ENCODE results near the gene ADGRB2. TPM values are rescaled to one million over a fixed set of nuclear protein-coding genes. Genes with fewer than 3 reads are reported as not detected.
A peak's percentile ranks its signal among the peaks of the same experiment; 100 is the strongest.

ADGRB2 gene
- total RNA-seq, 1 donor from 2014 or later: 42.4 TPM

- no peak for DNase-seq (ENCODE audit: low spot score in 2 of 2)
- FAIRE-seq: no peak
These were observed 11.1 kb downstream of the ADGRB2 start for GRCh38 chr1:31752952-31753475.

- FAIRE-seq: no peak
- DNase-seq (ENCODE audit: low spot score in 2 of 2): no peak
These were observed 11.9 kb downstream of the ADGRB2 start for GRCh38 chr1:31752258-31752657.

GRCh38 chr1:31751822-31752241 lies 12.3 kb downstream of the ADGRB2 start:
- FAIRE-seq (no peak), DNase-seq (ENCODE audit: low spot score in 2 of 2) (no peak)

- FAIRE-seq (no peak), DNase-seq (ENCODE audit: low spot score in 2 of 2) (no peak)
These were observed 13.2 kb downstream of the ADGRB2 start for GRCh38 chr1:31750858-31751510.

- DNase-seq (ENCODE audit: low spot score in 2 of 2) (no peak), FAIRE-seq (no peak)
These were observed 14.1 kb downstream of the ADGRB2 start for GRCh38 chr1:31749785-31750735.

GRCh38 chr1:31748365-31748764 lies 15.8 kb downstream of the ADGRB2 start:
- DNase-seq (ENCODE audit: low spot score in 2 of 2) (no peak), FAIRE-seq (no peak)

GRCh38 chr1:31747304-31747703 lies 16.8 kb downstream of the ADGRB2 start:
- DNase-seq (ENCODE audit: low spot score in 2 of 2) (no peak), FAIRE-seq (no peak)

GRCh38 chr1:31746687-31747086 lies 17.5 kb downstream of the ADGRB2 start:
- DNase-seq (ENCODE audit: low spot score in 2 of 2): no peak
- no peak for FAIRE-seq

GRCh38 chr1:31745946-31746670 lies 18.0 kb downstream of the ADGRB2 start:
- FAIRE-seq (no peak), DNase-seq (ENCODE audit: low spot score in 2 of 2) (no peak)

- DNase-seq (ENCODE audit: low spot score in 2 of 2): peak; percentile 68 to 79
- no peak for FAIRE-seq
These were observed 18.8 kb downstream of the ADGRB2 start for GRCh38 chr1:31745096-31745945.

- FAIRE-seq (no peak), DNase-seq (ENCODE audit: low spot score in 2 of 2) (no peak)
These were observed 19.8 kb downstream of the ADGRB2 start for GRCh38 chr1:31744165-31744888.

GRCh38 chr1:31742462-31743212 lies 21.5 kb downstream of the ADGRB2 start:
- FAIRE-seq (no peak), DNase-seq (ENCODE audit: low spot score in 2 of 2) (no peak)

GRCh38 chr1:31739346-31739745 lies 24.8 kb downstream of the ADGRB2 start:
- no peak for FAIRE-seq
- DNase-seq (ENCODE audit: low spot score in 2 of 2): no peak

- DNase-seq (ENCODE audit: low spot score in 2 of 2): no peak
- FAIRE-seq: no peak
These were observed 27.5 kb downstream of the ADGRB2 start for GRCh38 chr1:31736675-31737074.

GRCh38 chr1:31735571-31735970 lies 28.6 kb downstream of the ADGRB2 start:
- no peak for FAIRE-seq

GRCh38 chr1:31734582-31735107 lies 29.5 kb downstream of the ADGRB2 start:
- DNase-seq (ENCODE audit: low spot score in 2 of 2): no peak
- no peak for FAIRE-seq

More at GRCh38 chr1:31735571-31735970, 28.6 kb downstream of the ADGRB2 start:
- no peak for DNase-seq (ENCODE audit: low spot score in 2 of 2)

GRCh38 chr1:31733389-31734219 lies 30.5 kb downstream of the ADGRB2 start:
- DNase-seq (ENCODE audit: low spot score in 2 of 2) (peak in 1 of 2 donors; percentile 51), FAIRE-seq (no peak)
